ENCODE results near the gene H1-8. TPM values are rescaled to one million over a fixed set of nuclear protein-coding genes. Genes with fewer than 3 reads are reported as not detected.

H1-8 gene
- total RNA-seq, 1 donor from 2014 or later, result not detected

DNA sequence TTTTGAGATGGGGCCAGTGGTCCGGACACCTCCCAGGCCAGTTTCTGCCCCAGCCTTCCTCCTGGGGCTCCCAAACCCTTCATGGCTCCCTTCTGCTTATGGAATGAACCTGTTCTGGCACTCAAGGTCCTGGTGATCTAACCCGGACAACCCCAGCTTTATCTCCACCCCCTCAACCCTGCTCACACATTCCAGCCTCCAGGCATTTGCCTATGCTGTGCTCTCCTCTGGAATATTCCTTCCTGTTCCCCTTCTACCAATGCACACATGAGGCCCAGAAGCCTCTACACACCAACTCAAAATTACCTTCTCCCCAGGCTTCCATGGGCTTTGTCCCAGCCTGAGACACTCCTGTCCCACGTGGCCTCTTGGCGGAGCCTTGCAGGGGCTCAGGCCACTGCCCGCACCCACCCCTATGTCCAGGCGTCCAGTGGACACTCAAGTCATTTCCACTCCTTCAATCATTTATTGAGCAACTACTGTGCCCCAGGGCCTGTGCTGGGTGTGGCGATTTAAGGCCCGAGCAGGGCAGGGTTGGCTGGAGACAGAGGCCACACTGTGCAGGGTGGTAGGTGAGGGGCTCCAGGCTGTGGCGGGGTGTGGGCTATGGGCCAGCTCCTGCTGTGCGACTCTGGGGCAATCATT, 44.7 kb downstream of the H1-8 start:
- DNase-seq (ENCODE audit: extremely low read depth, low read depth, low spot score), result no peak

DNA sequence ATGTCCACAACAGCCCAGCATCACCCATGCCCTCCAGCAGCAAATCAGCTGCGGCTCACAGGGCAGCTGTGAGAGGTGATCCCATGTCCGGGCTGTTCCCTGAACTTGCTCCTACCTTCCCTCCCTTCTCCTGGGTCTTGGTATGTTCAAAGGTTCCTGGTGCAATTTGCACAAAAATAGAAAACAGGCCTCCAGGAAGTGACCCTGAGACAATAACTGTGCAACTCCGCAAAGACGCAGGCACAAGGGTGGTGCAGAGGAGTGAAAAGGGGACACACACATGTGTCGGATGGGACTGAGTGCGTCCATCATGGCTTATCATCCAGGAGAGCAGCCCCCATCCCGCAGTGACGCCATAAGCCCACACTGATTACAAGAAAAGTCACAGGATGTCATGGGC, 47.2 kb downstream of the H1-8 start:
- no peak for DNase-seq (ENCODE audit: extremely low read depth, low read depth, low spot score)

DNA sequence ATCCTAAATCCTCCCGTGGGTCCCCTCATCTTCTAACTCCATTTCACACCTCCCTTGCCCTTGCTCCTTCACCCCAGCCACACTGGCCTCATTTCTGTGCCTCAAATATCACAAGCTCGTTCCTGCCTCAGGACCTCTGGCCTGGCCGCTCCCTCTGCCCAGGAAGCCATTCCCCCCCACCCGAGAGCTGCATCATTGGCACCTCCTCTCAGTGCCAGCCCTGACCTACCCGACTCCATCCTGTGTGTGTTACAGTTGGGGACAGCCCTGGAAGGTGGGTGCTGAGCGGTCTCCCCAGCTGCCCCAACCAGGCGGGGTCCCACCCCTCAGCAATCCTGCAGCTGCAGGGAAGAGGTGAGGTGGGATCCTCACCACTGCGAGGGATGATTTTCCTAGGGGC, 49.0 kb downstream of the H1-8 start:
- DNase-seq (ENCODE audit: extremely low read depth, low read depth, low spot score), result no peak

DNA sequence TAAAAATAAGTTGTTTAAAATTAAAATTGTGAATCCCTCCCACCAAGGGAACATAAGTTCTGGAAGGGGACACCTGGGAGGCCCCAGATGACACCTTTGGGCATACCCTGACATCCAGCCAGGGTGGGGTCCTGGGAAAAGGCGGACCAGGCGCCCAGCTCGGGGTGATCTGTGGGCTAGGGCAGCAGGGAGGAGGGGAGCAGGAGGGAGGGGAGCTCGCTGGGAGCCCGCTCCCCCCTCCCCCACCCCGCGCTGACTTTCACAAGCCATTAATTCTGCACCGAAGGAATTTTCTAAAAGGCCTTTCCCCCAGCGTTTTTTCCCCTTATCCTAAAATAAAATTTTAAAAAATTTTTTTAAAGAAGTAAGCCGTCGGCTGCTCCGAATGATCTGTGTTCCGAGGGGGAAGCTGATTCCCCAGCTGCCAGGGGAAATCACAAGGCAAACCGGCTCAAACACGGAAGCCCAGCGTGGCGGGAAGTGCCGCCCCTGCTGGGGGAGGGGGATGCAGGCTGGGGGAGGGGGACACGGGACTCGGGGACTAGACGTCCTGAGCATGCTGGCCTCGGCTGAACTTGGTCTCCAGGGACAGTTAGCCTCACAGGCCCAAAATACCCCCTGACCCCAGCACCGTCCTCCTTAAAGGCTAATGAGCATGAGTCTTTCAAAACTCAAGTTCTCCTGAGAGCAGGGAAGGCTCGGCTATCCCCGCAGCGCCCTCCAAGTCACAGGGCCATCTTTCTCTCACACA, 49.6 kb downstream of the H1-8 start:
- no peak for DNase-seq (ENCODE audit: extremely low read depth, low read depth, low spot score)

DNA sequence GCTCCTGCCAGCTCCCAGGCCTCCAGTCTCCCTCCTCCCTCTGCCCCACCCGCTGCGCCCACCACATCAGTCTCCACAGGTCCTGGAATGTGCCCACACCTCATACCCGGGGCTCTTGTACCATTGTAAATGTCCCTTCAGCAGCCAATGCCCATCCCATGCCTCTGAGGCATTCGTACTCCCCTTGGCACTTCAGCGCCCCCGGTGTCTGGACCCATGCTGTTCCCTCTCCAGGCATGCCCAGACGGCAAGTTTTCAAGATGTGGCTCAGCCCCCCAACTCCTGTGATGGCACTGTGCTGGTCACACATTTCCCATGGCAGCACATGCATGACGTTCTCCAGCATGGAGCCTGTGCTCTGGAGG, 50.2 kb downstream of the H1-8 start:
- DNase-seq (ENCODE audit: extremely low read depth, low read depth, low spot score), result no peak

DNA sequence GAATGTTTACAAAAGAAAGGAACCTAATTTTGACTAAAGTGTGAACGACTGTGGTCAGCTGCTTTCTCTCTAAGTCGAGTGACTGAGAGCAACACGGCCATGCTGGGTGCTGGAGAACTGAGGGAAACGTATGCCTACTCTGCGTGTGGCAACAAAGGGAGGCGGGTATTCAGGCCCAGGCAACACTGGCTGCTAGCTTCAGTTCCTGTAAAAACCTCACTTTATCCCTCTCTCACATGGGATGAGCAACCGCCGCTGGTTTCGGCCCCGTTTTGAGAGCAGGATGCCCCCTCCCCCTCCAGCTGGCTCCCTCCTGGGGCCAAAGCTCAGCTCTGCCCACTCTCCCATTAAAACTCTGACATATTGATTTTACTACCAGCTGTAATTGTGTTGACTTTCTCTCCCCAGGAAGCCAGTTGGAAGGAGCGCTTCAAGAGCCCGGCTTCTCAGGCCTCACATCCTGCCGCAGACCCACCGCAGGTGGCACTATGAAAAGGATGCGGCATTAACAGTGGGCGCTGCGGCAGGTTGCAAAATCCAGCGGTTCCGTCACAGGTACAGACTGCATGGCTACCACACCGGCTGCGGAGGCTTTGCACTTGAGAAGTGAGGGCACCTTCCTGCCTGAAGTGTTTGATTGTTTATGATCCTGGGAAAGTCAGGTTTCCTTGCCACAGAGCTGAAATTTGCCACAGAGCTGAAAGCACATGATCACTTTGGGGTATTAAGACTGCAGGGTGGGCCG, 50.8 kb downstream of the H1-8 start:
- no peak for DNase-seq (ENCODE audit: extremely low read depth, low read depth, low spot score)

DNA sequence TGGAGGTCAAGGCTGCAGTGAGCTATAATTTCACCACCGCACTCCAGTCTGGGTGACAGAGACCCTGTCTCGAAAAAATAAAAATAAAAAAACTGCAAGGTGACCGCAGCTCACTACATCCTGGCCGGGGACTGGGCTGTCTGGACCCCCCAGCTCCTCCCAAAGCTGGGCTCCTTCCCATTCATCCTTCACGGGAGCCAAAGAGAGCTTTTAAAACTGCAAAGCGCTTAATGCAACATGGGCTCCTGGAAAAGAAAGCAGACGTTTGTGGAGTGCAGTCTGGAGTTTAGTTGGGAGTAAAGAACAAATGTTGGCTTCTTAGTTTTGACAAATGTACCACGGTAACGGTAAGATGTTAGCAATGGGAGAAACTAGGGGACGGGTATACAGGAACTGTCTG, 51.4 kb downstream of the H1-8 start:
- no peak for DNase-seq (ENCODE audit: extremely low read depth, low read depth, low spot score)

DNA sequence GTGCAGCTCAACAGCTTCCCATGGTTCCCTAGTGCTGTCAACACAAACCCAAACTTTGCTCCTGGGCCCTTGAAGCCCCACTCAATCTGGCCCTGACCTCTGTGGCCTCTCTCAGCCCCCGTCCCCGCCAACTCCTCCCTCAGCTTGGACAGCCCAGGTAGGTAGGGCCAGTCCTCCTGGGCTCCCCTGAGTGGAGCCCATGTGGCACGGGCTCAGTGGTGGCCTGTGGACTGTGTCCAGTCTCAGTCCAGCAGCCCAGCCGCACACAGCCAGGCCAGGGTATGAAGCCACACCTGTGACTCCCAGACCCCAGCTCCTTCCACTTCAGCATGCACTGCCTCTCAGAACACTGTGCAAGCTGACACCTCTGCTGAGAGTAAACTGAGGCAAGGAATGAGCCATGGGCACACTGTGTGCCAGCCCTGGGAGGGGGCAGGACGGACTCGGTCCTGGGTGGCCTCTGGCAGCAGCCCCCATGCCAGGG, 52.0 kb downstream of the H1-8 start:
- DNase-seq (ENCODE audit: extremely low read depth, low read depth, low spot score), result no peak

DNA sequence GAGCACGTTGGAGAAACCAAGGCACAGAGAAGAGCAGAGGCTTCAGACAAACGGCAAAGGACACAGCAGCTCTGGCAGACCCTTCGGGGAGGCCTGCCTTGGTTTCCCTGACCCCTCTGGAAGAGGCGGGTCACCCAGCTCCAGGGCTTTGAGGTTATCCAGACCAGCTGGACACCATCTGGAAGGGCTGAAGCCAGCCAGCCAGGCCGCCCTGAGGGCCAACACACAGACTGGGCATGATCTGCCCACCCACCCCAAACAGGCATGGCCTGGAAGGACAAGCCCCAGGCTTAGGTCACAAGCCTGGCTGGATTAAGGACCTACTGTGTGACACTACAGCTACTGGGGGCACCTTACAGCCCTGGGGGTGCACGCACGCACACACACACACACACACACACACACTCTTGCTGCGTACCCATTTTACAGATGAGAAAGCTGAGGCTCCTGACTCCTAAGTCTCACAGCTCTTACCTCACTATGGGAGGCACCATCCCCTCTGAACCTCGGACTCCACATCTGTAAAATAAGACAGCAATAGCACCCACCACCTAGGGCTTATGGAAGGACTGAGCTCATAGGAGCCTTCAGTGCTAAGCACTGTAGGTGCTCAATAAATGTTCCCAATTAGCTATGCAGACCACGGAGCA, 52.7 kb downstream of the H1-8 start:
- no peak for DNase-seq (ENCODE audit: extremely low read depth, low read depth, low spot score)

DNA sequence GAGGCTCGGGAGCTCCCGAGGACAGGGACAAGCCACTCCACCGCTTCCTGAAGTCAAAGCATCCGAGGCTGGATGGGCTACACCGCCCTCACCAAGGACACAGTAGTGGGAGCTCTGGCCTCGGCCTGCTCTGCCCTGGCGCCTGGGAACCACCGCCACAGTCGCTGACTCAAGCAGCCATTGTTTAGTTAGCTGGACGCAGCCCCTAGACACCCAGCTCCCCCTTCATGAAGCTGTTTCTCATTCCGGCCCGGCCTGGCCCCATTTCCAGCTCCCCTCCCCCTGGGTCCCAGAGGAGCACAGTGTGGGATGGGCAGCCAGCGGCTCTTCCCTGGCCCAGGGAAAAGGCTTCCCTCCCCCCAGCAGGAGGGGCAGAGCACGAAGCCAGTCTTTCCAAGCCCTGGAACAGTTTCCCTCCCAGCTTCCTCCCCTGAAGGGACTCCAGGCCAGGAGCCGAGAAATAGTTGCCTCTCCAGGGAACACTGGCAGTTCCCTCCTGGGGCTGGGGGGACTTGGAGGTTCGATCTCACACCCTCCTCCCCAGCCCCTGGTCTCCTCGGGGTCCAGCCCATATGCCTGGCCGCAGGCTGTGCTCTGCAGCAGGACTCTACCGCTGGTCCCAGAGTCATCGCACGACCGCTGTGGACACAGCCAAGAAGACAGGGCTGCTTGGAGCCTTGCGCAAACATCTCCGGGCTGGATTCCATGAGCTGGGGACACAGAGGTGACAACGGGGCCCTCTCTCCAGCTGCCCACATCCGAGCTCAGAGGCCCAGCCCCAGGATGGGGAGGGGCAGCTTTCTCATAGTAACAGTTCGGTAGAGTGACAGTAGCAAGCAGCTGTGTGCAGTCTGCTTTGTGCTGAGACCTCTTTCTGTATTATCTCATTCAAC, 53.5 kb downstream of the H1-8 start:
- no peak for DNase-seq (ENCODE audit: extremely low read depth, low read depth, low spot score)

DNA sequence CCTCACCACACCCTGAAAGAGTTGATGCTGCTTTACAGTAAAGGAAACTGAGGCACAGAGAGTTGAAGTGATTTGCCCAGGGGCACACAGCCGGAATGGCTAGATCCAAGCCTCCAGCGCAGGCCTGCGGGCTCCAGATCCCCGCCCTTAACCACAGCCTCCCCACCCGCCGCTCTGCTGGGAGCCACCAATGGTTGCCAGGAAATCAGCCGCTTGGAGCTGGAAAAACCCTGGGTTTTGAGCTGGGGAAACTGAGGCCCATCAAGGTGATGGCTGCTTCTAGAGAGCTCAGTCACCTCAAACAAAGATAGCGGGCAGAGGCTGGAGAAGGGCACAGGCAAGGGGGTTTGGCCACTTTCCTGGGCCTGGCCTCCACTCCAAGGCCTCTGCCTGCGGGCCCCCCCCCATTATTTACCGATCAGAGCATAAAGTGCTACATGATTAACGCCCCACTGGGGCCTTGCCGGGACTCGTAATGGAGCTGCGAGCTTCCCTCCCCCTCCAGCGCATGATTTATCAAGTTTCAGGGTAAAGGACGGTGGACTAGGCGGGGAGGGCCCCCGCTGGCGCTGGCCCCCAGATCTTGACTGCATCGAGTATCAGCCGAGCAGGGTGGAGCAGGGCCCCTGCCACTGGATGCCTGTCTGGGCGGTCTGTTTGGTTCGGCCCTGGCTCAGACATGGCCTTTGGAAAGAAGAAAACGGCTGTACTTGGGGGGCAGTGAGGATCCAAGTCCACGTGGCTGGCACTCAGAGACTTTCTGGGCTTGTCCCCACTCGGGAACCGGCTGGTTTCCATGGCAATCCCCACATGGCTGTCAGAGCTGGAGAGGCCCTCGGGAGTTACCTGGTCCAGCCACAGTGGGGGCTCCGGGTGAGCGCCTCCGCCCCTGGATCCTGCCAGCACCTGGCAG, 54.4 kb downstream of the H1-8 start:
- DNase-seq (ENCODE audit: extremely low read depth, low read depth, low spot score), result no peak

DNA sequence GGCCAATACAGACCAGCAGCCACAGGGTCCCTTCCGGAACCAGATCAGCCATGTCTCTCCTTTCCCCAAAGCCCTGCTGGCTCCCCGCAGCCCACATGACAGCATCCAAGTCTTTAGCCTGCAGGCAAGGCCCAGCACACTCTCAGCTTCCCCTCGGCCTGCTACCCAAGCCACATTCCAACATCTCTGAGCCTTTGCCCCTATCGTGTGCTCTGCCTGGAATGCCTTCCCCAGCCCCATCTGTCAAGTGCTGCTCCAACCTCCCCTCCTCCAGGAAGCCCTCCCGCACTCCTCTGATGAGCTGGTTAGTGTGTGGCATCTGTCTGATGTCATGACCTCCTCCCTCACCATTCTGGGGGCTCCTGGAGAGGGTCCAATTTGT, 55.0 kb downstream of the H1-8 start:
- no peak for DNase-seq (ENCODE audit: extremely low read depth, low read depth, low spot score)

DNA sequence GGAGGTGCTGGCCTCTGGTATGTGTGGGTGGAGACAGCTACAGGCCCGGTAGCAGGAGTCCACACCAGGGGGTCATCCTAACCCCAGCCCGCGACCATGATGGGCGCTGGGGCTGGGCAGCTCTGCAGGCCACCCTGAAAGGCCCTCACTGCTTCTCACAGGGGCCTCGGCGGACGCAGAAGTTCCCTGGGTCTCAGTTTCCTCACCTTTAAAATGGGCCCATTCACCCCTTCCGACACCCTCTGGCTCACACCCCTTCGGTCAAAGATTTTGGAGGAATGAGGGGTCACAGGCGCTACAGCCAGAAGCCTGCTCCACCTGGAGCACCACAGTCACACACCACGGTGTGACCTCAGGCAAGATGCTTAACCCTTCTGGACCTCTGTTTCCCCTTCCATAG, 55.5 kb downstream of the H1-8 start:
- DNase-seq (ENCODE audit: extremely low read depth, low read depth, low spot score), result no peak

DNA sequence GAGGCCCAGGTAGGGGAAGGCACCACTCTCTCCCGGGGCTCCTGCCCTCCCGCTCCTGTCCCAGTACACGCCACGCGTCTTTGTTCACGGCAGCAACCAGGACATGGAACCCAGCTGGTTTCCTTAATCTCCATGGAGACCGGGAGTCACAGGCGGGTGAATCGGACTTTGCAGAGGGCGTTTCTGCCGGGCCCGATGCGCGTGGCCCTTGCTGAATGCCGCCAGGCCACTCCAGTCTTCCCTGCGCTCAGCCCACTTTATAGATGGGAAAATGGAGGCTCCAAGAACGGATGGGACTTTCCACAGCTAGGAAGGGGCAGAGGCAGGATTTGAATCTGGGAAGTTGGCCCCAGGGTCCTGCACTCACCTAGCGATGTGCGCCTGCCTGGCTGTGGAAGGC, 56.1 kb downstream of the H1-8 start:
- DNase-seq (ENCODE audit: extremely low read depth, low read depth, low spot score), result no peak

DNA sequence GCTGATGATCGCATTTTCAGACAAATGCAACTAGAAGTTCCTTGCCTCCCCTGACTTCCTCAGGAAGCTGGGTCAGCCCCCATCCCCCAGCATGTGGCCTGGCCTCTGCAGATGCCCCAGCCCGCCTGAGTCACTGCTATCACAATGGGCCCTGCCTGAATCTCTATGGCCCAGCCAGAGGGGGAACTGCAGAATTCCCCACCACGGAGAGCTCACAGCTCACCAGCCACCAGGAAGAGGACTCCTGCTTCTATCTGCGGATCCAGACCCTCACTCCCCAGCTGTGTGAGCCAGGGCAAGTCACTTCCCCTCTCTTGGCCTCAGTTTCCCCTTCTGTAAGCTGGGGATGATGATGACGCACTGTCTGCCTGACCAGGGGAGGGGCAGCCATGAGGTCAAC, 56.6 kb downstream of the H1-8 start:
- DNase-seq (ENCODE audit: extremely low read depth, low read depth, low spot score), result no peak

DNA sequence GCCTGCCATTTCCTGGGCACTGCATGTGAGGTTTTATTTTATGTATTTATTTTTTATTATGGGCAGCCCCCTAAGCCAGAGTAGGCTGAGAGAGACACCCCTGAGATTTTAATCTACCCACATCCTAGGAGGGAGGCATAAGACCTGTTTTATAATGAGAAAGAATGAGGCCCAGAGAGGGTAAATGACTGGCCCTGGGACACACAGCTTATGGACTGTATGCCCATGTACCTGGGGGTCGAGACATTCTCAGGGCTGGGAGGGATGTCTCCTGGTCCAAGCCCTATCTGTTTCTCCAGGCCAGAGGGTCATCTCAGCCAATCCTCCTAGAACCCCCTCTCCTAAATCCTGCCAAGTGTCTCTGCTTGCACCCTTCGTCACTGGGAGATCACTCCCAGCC, 57.4 kb downstream of the H1-8 start:
- DNase-seq (ENCODE audit: extremely low read depth, low read depth, low spot score), result no peak
